WTC11 (cell line): ENCODE measurements around the gene TMPRSS11B.

Source experiments
- FOXJ3 ChIP-seq: sonication (generic); formaldehyde crosslinking; IDR thresholded peaks from 2 replicates; pipeline ENCODE4 v1.9.0; 2021; ENCODE audit warnings: missing genetic modification reagents, mild to moderate bottlenecking, borderline replicate concordance
- JUN ChIP-seq: sonication (generic); formaldehyde crosslinking; IDR thresholded peaks from 2 replicates; pipeline ENCODE4 v1.8.0; 2023; ENCODE audit warnings: mild to moderate bottlenecking, missing genetic modification reagents
- NFYB ChIP-seq: sonication (generic); formaldehyde crosslinking; conservative IDR thresholded peaks from 2 replicates; pipeline ENCODE4 v1.8.0; 2022; ENCODE audit warnings: low read depth, missing genetic modification reagents
- ZBTB21 ChIP-seq: sonication (generic); formaldehyde crosslinking; IDR thresholded peaks from 2 replicates; pipeline ENCODE4 v1.8.1; 2023; ENCODE audit warnings: mild to moderate bottlenecking, missing genetic modification reagents, borderline replicate concordance
- ZNF317 ChIP-seq: sonication (generic); formaldehyde crosslinking; IDR thresholded peaks from 2 replicates; pipeline ENCODE4 v1.8.1; 2023; ENCODE audit warnings: low read depth, mild to moderate bottlenecking, moderate library complexity, missing genetic modification reagents, borderline replicate concordance
- ZNF416 ChIP-seq: fragments of 250-450 bp; sonication (Bioruptor Pico); IDR thresholded peaks from 2 replicates; pipeline ENCODE4 v1.9.0; 2021; ENCODE audit warnings: mild to moderate bottlenecking, inconsistent platforms
- TF ChIP-seq, protein P1 (sequence below): sonication (generic); formaldehyde crosslinking; IDR thresholded peaks from 2 replicates; pipeline ENCODE4 v1.8.1; 2023; ENCODE audit warnings: mild to moderate bottlenecking, missing genetic modification reagents, moderate library complexity
- TF ChIP-seq, protein P2 (sequence below): fragments of 200-600 bp; IDR thresholded peaks from 2 replicates; pipeline ENCODE4 v1.8.0; 2022; ENCODE audit warnings: antibody characterized with exemption
- TF ChIP-seq, protein P3 (sequence below): sonication (generic); formaldehyde crosslinking; IDR thresholded peaks from 2 replicates; pipeline ENCODE4 v1.8.1; 2022; ENCODE audit warnings: low read depth, mild to moderate bottlenecking, moderate library complexity, missing genetic modification reagents, borderline replicate concordance
- TF ChIP-seq, protein P4 (sequence below): sonication (generic); formaldehyde crosslinking; IDR thresholded peaks from 2 replicates; pipeline ENCODE4 v1.8.1; 2023; ENCODE audit warnings: mild to moderate bottlenecking, moderate library complexity, missing genetic modification reagents
- TF ChIP-seq, protein P5 (sequence below): sonication (generic); formaldehyde crosslinking; IDR thresholded peaks from 2 replicates; pipeline ENCODE4 v1.8.1; 2023; ENCODE audit warnings: mild to moderate bottlenecking, missing genetic modification reagents
- TF ChIP-seq, protein P6 (sequence below): sonication (generic); formaldehyde crosslinking; IDR thresholded peaks from 2 replicates; pipeline ENCODE4 v1.8.0; 2022; ENCODE audit warnings: mild to moderate bottlenecking, missing genetic modification reagents

DNA sequence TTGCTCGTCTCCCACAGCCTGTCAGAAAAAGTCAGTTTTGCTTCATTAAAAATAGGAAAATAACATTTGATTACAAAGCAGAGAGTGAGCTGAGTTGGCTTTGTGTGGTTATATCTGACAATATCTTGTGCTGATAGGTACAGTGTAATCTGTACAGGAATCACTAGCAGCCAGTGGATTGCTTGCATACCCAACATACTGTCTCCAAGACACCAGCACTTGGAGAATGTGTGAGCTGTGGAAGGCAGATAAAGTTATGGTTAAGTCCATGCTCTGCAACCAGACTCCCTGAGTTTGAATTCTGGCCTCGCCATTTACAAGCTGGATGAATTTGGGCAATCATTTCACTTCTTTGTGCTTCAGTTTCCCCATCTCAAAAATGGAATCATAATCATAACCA is 58.3 kb downstream of the TMPRSS11B start:
- TF ChIP-seq, protein P1, sequence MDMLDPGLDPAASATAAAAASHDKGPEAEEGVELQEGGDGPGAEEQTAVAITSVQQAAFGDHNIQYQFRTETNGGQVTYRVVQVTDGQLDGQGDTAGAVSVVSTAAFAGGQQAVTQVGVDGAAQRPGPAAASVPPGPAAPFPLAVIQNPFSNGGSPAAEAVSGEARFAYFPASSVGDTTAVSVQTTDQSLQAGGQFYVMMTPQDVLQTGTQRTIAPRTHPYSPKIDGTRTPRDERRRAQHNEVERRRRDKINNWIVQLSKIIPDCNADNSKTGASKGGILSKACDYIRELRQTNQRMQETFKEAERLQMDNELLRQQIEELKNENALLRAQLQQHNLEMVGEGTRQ (CRISPR knock-in tag) = no peak
- TF ChIP-seq, protein P2, sequence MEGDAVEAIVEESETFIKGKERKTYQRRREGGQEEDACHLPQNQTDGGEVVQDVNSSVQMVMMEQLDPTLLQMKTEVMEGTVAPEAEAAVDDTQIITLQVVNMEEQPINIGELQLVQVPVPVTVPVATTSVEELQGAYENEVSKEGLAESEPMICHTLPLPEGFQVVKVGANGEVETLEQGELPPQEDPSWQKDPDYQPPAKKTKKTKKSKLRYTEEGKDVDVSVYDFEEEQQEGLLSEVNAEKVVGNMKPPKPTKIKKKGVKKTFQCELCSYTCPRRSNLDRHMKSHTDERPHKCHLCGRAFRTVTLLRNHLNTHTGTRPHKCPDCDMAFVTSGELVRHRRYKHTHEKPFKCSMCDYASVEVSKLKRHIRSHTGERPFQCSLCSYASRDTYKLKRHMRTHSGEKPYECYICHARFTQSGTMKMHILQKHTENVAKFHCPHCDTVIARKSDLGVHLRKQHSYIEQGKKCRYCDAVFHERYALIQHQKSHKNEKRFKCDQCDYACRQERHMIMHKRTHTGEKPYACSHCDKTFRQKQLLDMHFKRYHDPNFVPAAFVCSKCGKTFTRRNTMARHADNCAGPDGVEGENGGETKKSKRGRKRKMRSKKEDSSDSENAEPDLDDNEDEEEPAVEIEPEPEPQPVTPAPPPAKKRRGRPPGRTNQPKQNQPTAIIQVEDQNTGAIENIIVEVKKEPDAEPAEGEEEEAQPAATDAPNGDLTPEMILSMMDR = no peak
- TF ChIP-seq ZNF317 (CRISPR knock-in tag) = no peak
- TF ChIP-seq ZNF416 (CRISPR knock-in tag) = no peak
- TF ChIP-seq, protein P3, sequence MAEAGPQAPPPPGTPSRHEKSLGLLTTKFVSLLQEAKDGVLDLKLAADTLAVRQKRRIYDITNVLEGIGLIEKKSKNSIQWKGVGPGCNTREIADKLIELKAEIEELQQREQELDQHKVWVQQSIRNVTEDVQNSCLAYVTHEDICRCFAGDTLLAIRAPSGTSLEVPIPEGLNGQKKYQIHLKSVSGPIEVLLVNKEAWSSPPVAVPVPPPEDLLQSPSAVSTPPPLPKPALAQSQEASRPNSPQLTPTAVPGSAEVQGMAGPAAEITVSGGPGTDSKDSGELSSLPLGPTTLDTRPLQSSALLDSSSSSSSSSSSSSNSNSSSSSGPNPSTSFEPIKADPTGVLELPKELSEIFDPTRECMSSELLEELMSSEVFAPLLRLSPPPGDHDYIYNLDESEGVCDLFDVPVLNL (CRISPR knock-in tag) = no peak
- TF ChIP-seq, protein P4, sequence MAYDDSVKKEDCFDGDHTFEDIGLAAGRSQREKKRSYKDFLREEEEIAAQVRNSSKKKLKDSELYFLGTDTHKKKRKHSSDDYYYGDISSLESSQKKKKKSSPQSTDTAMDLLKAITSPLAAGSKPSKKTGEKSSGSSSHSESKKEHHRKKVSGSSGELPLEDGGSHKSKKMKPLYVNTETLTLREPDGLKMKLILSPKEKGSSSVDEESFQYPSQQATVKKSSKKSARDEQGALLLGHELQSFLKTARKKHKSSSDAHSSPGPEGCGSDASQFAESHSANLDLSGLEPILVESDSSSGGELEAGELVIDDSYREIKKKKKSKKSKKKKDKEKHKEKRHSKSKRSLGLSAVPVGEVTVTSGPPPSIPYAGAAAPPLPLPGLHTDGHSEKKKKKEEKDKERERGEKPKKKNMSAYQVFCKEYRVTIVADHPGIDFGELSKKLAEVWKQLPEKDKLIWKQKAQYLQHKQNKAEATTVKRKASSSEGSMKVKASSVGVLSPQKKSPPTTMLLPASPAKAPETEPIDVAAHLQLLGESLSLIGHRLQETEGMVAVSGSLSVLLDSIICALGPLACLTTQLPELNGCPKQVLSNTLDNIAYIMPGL (CRISPR knock-in tag) = no peak
- no peak for TF ChIP-seq FOXJ3 (CRISPR knock-in tag)
- no peak for TF ChIP-seq NFYB (CRISPR knock-in tag)
- no peak for TF ChIP-seq JUN
- TF ChIP-seq ZBTB21 (CRISPR knock-in tag) = no peak
- TF ChIP-seq, protein P5, sequence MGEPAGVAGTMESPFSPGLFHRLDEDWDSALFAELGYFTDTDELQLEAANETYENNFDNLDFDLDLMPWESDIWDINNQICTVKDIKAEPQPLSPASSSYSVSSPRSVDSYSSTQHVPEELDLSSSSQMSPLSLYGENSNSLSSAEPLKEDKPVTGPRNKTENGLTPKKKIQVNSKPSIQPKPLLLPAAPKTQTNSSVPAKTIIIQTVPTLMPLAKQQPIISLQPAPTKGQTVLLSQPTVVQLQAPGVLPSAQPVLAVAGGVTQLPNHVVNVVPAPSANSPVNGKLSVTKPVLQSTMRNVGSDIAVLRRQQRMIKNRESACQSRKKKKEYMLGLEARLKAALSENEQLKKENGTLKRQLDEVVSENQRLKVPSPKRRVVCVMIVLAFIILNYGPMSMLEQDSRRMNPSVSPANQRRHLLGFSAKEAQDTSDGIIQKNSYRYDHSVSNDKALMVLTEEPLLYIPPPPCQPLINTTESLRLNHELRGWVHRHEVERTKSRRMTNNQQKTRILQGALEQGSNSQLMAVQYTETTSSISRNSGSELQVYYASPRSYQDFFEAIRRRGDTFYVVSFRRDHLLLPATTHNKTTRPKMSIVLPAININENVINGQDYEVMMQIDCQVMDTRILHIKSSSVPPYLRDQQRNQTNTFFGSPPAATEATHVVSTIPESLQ (CRISPR knock-in tag) = no peak
- TF ChIP-seq, protein P6, sequence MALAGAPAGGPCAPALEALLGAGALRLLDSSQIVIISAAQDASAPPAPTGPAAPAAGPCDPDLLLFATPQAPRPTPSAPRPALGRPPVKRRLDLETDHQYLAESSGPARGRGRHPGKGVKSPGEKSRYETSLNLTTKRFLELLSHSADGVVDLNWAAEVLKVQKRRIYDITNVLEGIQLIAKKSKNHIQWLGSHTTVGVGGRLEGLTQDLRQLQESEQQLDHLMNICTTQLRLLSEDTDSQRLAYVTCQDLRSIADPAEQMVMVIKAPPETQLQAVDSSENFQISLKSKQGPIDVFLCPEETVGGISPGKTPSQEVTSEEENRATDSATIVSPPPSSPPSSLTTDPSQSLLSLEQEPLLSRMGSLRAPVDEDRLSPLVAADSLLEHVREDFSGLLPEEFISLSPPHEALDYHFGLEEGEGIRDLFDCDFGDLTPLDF = no peak
